Panc1 (cell line): ENCODE data around the gene ZSCAN31. TPM values are rescaled to one million over a fixed set of nuclear protein-coding genes. Genes with fewer than 3 reads are reported as not detected.

Experiments used
- ATAC-seq: fragments of 200-7000 bp; cut with Tn5 transposase; 2 replicates; pipeline ENCODE4 v1.9.1; 2020; ENCODE audit warnings: mild to moderate bottlenecking, moderate library complexity
- BruUV-seq: library from RNA; stranded (reverse); fragments of 400-500 nt; replicated peaks from 2 replicates; lab custom pipeline; 2021; lab: Mats Ljungman, UMichigan
- CTCF ChIA-PET: fragments of 300-600 bp; sonication (Branson Sonifier 250); formaldehyde crosslinking; loops from one replicate; lab custom pipeline; 2022; ENCODE audit warnings: antibody characterized with exemption; lab: Charles Lee
- POLR2A ChIA-PET: fragments of 300-600 bp; sonication (Branson Sonifier 250); formaldehyde crosslinking; loops from one replicate; lab custom pipeline; 2022; ENCODE audit warnings: antibody characterized with exemption; lab: Charles Lee
- DNase-seq: peaks from one replicate; pipeline ENCODE4 v3.0.0-alpha.2; 2010; ENCODE audit warnings: low read depth, low spot score
- H3K27ac ChIP-seq: 2 replicates; pipeline ENCODE4 v1.5.1; 2011; ENCODE audit warnings: mild to moderate bottlenecking, low read length, inconsistent platforms
- H3K27me3 ChIP-seq: fragments of 200-500 bp; sonication (Bioruptor generic); 2 replicates; pipeline ENCODE4 v1.6.0; 2014; ENCODE audit warnings: low read length, inconsistent platforms; ENCODE audit not compliant: control insufficient read depth, insufficient read depth
- H3K36me3 ChIP-seq: fragments of 200-500 bp; sonication (Bioruptor generic); 2 replicates; pipeline ENCODE4 v1.5.1; 2014; ENCODE audit warnings: inconsistent platforms, mild to moderate bottlenecking, low read length, moderate library complexity; ENCODE audit not compliant: control insufficient read depth, insufficient read depth
- H3K4me1 ChIP-seq: 2 replicates; pipeline ENCODE4 v1.5.1; 2011; ENCODE audit warnings: inconsistent platforms, mild to moderate bottlenecking, low read length, moderate library complexity; ENCODE audit not compliant: control insufficient read depth, insufficient read depth
- H3K4me3 ChIP-seq, 2 experiments: 2 replicates each; pipeline ENCODE4 v1.5.1; 2011 to 2012; ENCODE audit warnings: low read depth in 2 of 2, low read length in 2 of 2, mild to moderate bottlenecking in 2 of 2, inconsistent platforms in 1 of 2, moderate library complexity in 1 of 2
- H3K9me3 ChIP-seq: fragments of 200-500 bp; sonication (Bioruptor generic); 2 replicates; pipeline ENCODE4 v1.5.1; 2014; ENCODE audit warnings: low read depth, mild to moderate bottlenecking, inconsistent platforms, low read length, moderate library complexity; ENCODE audit not compliant: control insufficient read depth, insufficient read depth
- CTCF ChIP-seq: fragments of 450-650 bp; IDR thresholded peaks from 2 replicates; pipeline ENCODE4 v1.5.1; 2017; ENCODE audit warnings: mild to moderate bottlenecking
- POLR2AphosphoS5 ChIP-seq: IDR thresholded peaks from 2 replicates; pipeline ENCODE4 v1.6.1; 2012; ENCODE audit warnings: mild to moderate bottlenecking, low read depth, low read length, moderate library complexity
- REST ChIP-seq, 2 experiments: IDR thresholded peaks; 2 replicates each; pipeline ENCODE4 v1.6.1; 2011 to 2012; ENCODE audit warnings: low read depth in 2 of 2, control low read depth in 1 of 2, low read length in 1 of 2, mild to moderate bottlenecking in 1 of 2, moderate library complexity in 1 of 2; ENCODE audit not compliant: insufficient read depth in 1 of 2
- SIN3A ChIP-seq: IDR thresholded peaks from 2 replicates; pipeline ENCODE4 v1.6.1; 2012; ENCODE audit warnings: low read depth, mild to moderate bottlenecking, low read length, moderate library complexity, borderline replicate concordance; ENCODE audit not compliant: insufficient read depth
- TCF7L2 ChIP-seq: IDR thresholded peaks from 2 replicates; pipeline ENCODE4 v1.6.1; 2011; ENCODE audit warnings: mild to moderate bottlenecking, low read depth, low read length, inconsistent platforms
- in situ Hi-C: cut with HindIII; loops from 2 replicates; pipeline ENCODE4 v1.10.0; 2016; ENCODE audit warnings: low sequenced_read_pairs, low pct_unique_long_range_greater_than_20kb
- intact Hi-C: fragments of 100-400 bp; cut with micrococcal nuclease; formaldehyde crosslinking; loops from one replicate; pipeline ENCODE4 v1.10.0; 2022; ENCODE audit not compliant: unreplicated experiment
- total RNA-seq: library from RNA; stranded (reverse); gene quantifications from one replicate; pipeline ENCODE4 v1.2.1, GENCODE V29; 2021; ENCODE audit not compliant: unreplicated experiment

ZSCAN31 gene
- total RNA-seq, 1 experiment from 2014 or later: 10.4 TPM

- BruUV-seq: no TSS peak
- ATAC-seq: no peak
Measured at GRCh38 chr6:28291573-28291972, 44.4 kb downstream of the ZSCAN31 start.

GRCh38 chr6:28282926-28283325 lies 53.0 kb downstream of the ZSCAN31 start:
- DNase-seq: no peak
- CTCF ChIA-PET: no interaction called here
- no peaks in the 10 kb centered on the region; the same call in 1 of the 2 replicates for H3K9me3 ChIP-seq
- intact Hi-C loops: no loop called here
- H3K27me3 ChIP-seq: no peaks in the 10 kb centered on the region
- POLR2A ChIA-PET: no interaction called here
- H3K27ac ChIP-seq: no peak overlapping the region
- H3K4me3 ChIP-seq: no peak overlapping the region
- 0 out of 2 replicates have a peak, but pooled peaks cover 3% of the 10 kb centered on the region for H3K36me3 ChIP-seq
- ATAC-seq: no peak
- BruUV-seq: no TSS peak
- H3K4me1 ChIP-seq: peaks cover 7% of the 10 kb centered on the region; the same call in 1 of the 2 replicates
- no peak for TF ChIP-seq POLR2AphosphoS5
- no peak for TF ChIP-seq REST (IDR thresholded peaks at IDR 0.05; ENCODE audit: insufficient read depth in 1 of 2, low read depth in 2 of 2, low read length in 1 of 2)
- no peak for TF ChIP-seq CTCF
- no peak for TF ChIP-seq TCF7L2
- no peak for TF ChIP-seq SIN3A
- in situ Hi-C loops: no loop called here

More at GRCh38 chr6:28291573-28291972, 44.4 kb downstream of the ZSCAN31 start:
- H3K27ac ChIP-seq: no peak overlapping the region
- CTCF ChIA-PET: no interaction called here
- in situ Hi-C loops (no loop called here), intact Hi-C loops (no loop called here)
- H3K4me1 ChIP-seq: no peaks in the 10 kb centered on the region
- H3K36me3 ChIP-seq: no peaks in the 10 kb centered on the region
- no peaks in the 10 kb centered on the region for H3K9me3 ChIP-seq
- POLR2A ChIA-PET: interaction anchor here (0.6 kb wide), 3 partner anchors 31 to 418 kb away, joined by 5 to 9 read pairs (median 8); a partner anchor contains a TSS
- TF ChIP-seq CTCF (no peak), TCF7L2 (no peak), POLR2AphosphoS5 (no peak), SIN3A (no peak), REST (IDR thresholded peaks at IDR 0.05; ENCODE audit: insufficient read depth in 1 of 2, low read depth in 2 of 2, low read length in 1 of 2) (no peak)
- no peak for DNase-seq
- H3K27me3 ChIP-seq: no peaks in the 10 kb centered on the region
- H3K4me3 ChIP-seq: no peak overlapping the region
